Pancreas (tissue), 10 donors: ENCODE measurements around the gene SYNGR3. TPM values are rescaled to one million over a fixed set of nuclear protein-coding genes. Genes with fewer than 3 reads are reported as not detected.

Experiments
- ATAC-seq, 4 donors: fragments of 200-7000 bp; cut with Tn5 transposase; one replicate each; pipeline versions ENCODE4 v1.8.0 to v1.9.1; 2020; ENCODE audit warnings: mild to moderate bottlenecking in 4 of 4, moderate library complexity in 4 of 4
- DNase-seq, 6 donors: peaks; one replicate each; pipeline ENCODE4 v3.0.0-alpha.2; 2020
- FAIRE-seq: peaks from 2 replicates; lab custom pipeline; 2012; peaks lifted over from hg19 to GRCh38; lab: Jason Lieb, UNC
- H3K27ac ChIP-seq, 4 donors: fragments of 200-600 bp; sonication (generic); 1 replicate in 3 of 4; 2 replicates in 1 of 4; pipeline versions ENCODE4 v1.5.0 to v1.8.0; 2020
- H3K27me3 ChIP-seq, 4 donors: fragments of 200-600 bp; one replicate each; pipeline ENCODE4 v1.8.0; 2021
- H3K36me3 ChIP-seq, 3 donors: fragments of 200-600 bp; sonication (generic) in 1 of 3; one replicate each; pipeline versions ENCODE4 v1.5.0 to v1.8.0; 2020 to 2021
- H3K4me1 ChIP-seq, 3 donors: fragments of 200-600 bp; one replicate each; pipeline ENCODE4 v1.8.0; 2021
- H3K4me3 ChIP-seq, 4 donors: fragments of 200-600 bp; sonication (generic) in 2 of 4; one replicate each; pipeline versions ENCODE4 v1.5.0 to v1.8.0; 2020 to 2021
- H3K9me3 ChIP-seq, 4 donors: fragments of 200-600 bp; one replicate each; pipeline ENCODE4 v1.8.0; 2021
- WGBS, 2 donors: extraction: QIAGEN DNeasy Blood & Tissue Kit; methylation state at CpG; one replicate each; pipeline ENCODE4 v1.1.7; 2013; 5-methylcytosine and 5-hydroxymethylcytosine counted together
- intact Hi-C, 3 donors: fragments of 100-400 bp; cut with DNase I; formaldehyde crosslinking; loops; one replicate each; pipeline versions ENCODE4 v1.11.1 to v1.14.2; 2022
- polyA plus RNA-seq, 2 donors: library from polyadenylated mRNA; stranded (reverse); fragments of 200-250 nt; gene quantifications; one replicate each; pipeline ENCODE4 v1.2.3, GENCODE V29; 2013
- total RNA-seq, 6 donors: library from RNA; stranded (reverse); fragmentation: NEBNext Ultra II Directional in 4 of 6; extraction: Animal tissue kit (Norgen Biotek cat#: 25700) in 4 of 6; gene quantifications; one replicate each; pipeline versions ENCODE4 v1.2.1 to v1.2.4, GENCODE V29; 2021 to 2023
- TF ChIP-seq, protein P1 (sequence below), 4 donors: fragments of 200-600 bp; sonication (generic) in 3 of 4; IDR thresholded peaks; one replicate each; pipeline versions ENCODE4 v1.5.0 to v1.8.0; 2021; ENCODE audit warnings: antibody characterized with exemption in 4 of 4
- donor health status: healthy with polysubstance abuse.
- donor health status: DM: no; HTN: no; CAD: no; lungs with moderate emphysema.
- donor health status: DM: no; HTN: no; CAD: no.
- donor health status: control.
- donor health status: control.
- donor health status: Bipolar disorder and iron deficiency.
- donor health status: DM: yes; HTN: yes; CAD: no.
- donor health status: DM: no; HTN: no; CAD: no.
- donor health status: DM: no; HTN: no; CAD: no.
- donor health status: DM: yes; HTN: yes; CAD: no.

Gene SYNGR3
- total and polyA plus RNA-seq, 8 donors = 0.19 to 3.1 (median 0.61) TPM

DNA sequence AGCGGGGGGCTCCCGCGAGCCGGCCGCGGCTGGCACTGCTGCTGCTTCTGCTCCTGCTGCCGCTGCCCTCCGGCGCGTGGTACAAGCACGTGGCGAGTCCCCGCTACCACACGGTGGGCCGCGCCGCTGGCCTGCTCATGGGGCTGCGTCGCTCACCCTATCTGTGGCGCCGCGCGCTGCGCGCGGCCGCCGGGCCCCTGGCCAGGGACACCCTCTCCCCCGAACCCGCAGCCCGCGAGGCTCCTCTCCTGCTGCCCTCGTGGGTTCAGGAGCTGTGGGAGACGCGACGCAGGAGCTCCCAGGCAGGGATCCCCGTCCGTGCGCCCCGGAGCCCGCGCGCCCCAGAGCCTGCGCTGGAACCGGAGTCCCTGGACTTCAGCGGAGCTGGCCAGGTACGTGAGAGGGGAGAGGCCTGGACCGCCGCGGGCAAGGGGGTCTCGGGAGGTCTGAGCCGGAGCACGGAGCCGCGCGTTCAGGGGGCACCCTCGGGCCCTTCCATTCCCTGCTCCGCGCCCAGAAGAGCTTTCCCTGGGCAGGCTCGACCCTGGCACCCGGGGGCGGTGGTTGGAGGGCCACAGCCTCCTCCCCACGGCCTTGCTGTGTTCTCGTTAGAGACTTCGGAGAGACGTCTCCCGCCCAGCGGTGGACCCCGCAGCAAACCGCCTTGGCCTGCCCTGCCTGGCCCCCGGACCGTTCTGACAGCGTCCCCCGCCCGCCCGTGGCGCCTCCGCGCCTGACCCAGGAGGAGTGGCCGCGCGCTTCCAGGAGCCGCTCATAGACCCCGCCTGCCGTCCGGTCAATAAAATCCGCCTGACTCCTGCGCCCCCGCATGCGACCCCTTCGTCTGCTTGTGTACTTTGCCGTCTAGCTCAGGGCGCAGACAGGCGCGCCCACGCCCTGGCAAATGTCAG, 30.4 kb downstream of the SYNGR3 start:
- Histone ChIP-seq H3K36me3 (no peaks in the 10 kb centered on the region), H3K27ac (no peak overlapping the region), H3K4me1 (peaks cover 0 to 10% (median 4%) of the 10 kb centered on the region in 3 donors), H3K9me3 (no peaks in the 10 kb centered on the region), H3K4me3 (peak overlapping the region in 1 of 4 donors; percentile 14), H3K27me3 (peaks cover 0 to 7% (median 0%) of the 10 kb centered on the region in 4 donors)
- TF ChIP-seq, protein P1, sequence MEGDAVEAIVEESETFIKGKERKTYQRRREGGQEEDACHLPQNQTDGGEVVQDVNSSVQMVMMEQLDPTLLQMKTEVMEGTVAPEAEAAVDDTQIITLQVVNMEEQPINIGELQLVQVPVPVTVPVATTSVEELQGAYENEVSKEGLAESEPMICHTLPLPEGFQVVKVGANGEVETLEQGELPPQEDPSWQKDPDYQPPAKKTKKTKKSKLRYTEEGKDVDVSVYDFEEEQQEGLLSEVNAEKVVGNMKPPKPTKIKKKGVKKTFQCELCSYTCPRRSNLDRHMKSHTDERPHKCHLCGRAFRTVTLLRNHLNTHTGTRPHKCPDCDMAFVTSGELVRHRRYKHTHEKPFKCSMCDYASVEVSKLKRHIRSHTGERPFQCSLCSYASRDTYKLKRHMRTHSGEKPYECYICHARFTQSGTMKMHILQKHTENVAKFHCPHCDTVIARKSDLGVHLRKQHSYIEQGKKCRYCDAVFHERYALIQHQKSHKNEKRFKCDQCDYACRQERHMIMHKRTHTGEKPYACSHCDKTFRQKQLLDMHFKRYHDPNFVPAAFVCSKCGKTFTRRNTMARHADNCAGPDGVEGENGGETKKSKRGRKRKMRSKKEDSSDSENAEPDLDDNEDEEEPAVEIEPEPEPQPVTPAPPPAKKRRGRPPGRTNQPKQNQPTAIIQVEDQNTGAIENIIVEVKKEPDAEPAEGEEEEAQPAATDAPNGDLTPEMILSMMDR (IDR thresholded peaks at IDR 0.05) = no peak
- 2 to 3% methylated on average over 89 to 96 of the region's 96 CpGs for WGBS, 2 donors
- intact Hi-C loops = loop anchor here in 1 of 3 donors (5.0 kb wide), 1 partner anchor 122 kb away; no protein-coding TSS in a partner anchor
- DNase-seq (peak in 1 of 6 donors; percentile 77), FAIRE-seq (no peak), ATAC-seq (no peak)

DNA sequence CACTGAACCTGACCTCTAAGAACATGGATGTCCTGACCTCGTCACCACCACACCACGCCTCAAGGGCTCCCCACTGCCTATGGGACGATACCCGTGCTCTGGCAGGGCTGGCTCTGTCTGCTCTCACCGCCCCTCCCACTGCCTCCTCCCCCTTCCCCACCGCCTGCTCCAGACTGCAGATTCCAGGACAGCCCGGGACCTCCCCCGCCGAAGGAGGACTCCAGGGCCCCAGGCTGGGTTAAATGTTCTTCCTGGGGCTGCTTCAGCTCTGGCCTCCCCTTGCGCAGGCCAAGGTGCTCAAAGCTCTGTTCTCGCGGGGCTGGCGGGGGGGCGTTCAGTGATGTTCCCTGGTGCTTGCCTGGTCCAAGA, 32.9 kb downstream of the SYNGR3 start:
- peak overlapping the region in 2 of 4 donors; percentile 34 to 36 for H3K4me3 ChIP-seq
- 3 to 4% methylated on average over 14 of the region's 14 CpGs for WGBS, 2 donors
- no peak overlapping the region for H3K27ac ChIP-seq
- H3K36me3 ChIP-seq = no peaks in the 10 kb centered on the region
- DNase-seq (peak in 2 of 6 donors; percentile 63 to 79), FAIRE-seq (no peak), ATAC-seq (peak; percentile 22 to 35 (median 28))
- no peaks in the 10 kb centered on the region for H3K9me3 ChIP-seq
- intact Hi-C loops = loop anchor here in 1 of 3 donors (5.0 kb wide), 1 partner anchor 120 kb away; no protein-coding TSS in a partner anchor
- H3K27me3 ChIP-seq = peaks cover 0 to 7% (median 0%) of the 10 kb centered on the region in 4 donors
- H3K4me1 ChIP-seq = peaks cover 0 to 10% (median 4%) of the 10 kb centered on the region in 3 donors
- TF ChIP-seq, protein P1 (IDR thresholded peaks at IDR 0.05) = no peak

DNA sequence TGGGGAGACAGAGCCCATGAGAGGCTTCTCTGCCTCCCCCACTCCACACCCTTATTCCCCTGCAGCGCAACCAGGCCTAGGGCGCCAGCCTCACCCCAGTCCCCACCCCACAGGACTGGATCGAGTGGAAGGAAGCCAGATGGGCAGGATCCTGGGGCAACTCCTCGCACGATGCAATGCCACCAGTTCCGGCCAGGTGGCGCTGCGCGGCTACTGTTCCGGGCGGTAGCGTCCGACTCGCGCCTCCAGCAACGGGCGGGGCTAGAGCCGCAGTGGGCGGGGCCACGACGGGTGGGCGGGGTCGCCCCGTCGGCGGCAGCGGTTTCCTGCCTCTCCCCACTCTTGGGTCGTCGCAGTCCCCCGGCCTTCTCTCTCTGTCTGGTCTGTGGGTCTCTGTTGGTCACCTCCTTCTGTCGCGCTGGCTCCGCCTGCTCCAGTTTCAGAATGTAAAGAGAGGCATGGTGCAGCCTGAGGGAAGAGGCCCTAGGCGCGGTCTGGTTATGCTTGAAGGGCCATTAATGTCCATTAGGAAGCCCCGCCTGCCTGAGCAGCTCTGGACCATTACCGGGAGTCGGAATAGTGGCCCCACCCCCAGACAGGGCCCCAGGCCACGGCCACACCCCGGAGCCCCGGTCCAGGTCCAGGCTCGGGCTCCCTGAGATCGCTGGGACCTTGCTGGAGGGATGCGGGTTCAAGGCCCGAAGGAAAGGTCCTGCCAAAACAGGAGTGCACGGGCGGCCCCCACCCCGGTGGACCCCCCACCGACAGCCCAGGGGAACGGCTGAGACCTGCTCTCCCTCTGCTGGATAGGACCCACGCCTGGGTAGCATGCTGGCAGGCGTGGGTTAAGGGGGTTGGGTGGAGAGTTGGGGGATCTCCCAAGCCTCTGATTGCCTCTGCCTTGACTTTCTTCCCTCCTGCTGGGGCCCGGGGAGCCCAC, 33.6 kb downstream of the SYNGR3 start:
- peak overlapping the region in 2 of 4 donors; percentile 13 to 44 for H3K27ac ChIP-seq
- H3K36me3 ChIP-seq = no peaks in the 10 kb centered on the region
- H3K4me1 ChIP-seq = peaks cover 0 to 10% (median 4%) of the 10 kb centered on the region in 3 donors
- TF ChIP-seq, protein P1 (IDR thresholded peaks at IDR 0.05) = peak; percentile 93 to 95 (median 94)
- no peak for FAIRE-seq
- intact Hi-C loops = loop anchor here in 1 of 3 donors (5.0 kb wide), 1 partner anchor 119 kb away; no protein-coding TSS in a partner anchor
- peak; percentile 86 to 99 (median 97) for DNase-seq
- peaks cover 0 to 7% (median 0%) of the 10 kb centered on the region in 4 donors for H3K27me3 ChIP-seq
- H3K9me3 ChIP-seq = no peaks in the 10 kb centered on the region
- peak; percentile 87 to 96 (median 92) for ATAC-seq
- H3K4me3 ChIP-seq = peak overlapping the region in 2 of 4 donors; percentile 34 to 36
- WGBS, 2 donors = 15% methylated on average over 51 to 53 of the region's 53 CpGs

- intact Hi-C loops = loop anchor here in 1 of 3 donors (5.0 kb wide), 1 partner anchor 118 kb away; no protein-coding TSS in a partner anchor
- 75 to 79% methylated on average over 12 of the region's 12 CpGs for WGBS, 2 donors
- Histone ChIP-seq H3K9me3 (no peaks in the 10 kb centered on the region), H3K4me3 (no peak overlapping the region), H3K36me3 (no peaks in the 10 kb centered on the region), H3K27me3 (peaks cover 0 to 7% (median 0%) of the 10 kb centered on the region in 4 donors), H3K4me1 (peaks cover 0 to 10% (median 4%) of the 10 kb centered on the region in 3 donors), H3K27ac (no peak overlapping the region)
- no peak for ATAC-seq
- DNase-seq = no peak
- FAIRE-seq = no peak
- TF ChIP-seq, protein P1 (IDR thresholded peaks at IDR 0.05) = no peak
Observed at GRCh38 chr16:2024032-2024420, 34.3 kb downstream of the SYNGR3 start.
